Medulla oblongata (tissue), 1 donor: Measurements from ENCODE around the gene GAK.

Experiments
- DNase-seq: peaks from one replicate; pipeline ENCODE4 v3.0.0-alpha.2; 2015; ENCODE audit errors: extremely low spot score

The GAK gene

DNA sequence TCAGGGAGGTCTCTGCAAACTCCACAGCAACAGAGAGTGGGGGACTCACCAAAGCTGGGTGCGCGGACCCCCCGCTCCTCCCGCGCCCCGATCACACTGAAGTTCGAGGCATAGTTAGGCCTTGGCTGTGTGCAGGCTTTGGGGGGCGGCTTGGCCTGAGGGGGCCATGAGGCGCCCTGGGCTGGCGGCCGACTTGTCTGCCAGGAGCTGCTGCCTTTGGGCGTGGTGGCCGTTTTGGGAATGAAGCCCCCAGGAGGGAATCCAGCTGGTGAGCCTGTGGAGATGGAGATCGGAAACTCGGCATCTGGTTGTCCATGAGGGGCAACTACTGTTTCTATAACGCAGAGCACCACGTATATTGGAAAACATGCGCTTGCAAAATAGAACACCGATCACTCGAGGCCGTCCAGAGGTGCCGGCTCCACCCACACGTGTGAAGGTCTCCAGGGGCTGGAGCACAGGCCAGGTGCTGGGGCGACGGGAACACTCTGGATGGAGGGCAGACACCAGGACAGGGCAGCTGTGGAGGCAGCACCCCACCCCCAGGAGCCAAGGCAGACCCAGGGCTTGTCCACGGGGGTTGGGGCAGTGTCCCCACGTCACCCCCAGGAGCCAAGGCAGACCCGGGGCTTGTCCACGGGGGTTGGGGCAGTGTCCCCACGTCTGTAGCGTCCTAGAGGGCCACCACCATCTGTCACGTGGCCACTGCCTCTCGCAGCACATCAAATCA lies 80.2 kb downstream of the GAK start:
- no peak for DNase-seq

DNA sequence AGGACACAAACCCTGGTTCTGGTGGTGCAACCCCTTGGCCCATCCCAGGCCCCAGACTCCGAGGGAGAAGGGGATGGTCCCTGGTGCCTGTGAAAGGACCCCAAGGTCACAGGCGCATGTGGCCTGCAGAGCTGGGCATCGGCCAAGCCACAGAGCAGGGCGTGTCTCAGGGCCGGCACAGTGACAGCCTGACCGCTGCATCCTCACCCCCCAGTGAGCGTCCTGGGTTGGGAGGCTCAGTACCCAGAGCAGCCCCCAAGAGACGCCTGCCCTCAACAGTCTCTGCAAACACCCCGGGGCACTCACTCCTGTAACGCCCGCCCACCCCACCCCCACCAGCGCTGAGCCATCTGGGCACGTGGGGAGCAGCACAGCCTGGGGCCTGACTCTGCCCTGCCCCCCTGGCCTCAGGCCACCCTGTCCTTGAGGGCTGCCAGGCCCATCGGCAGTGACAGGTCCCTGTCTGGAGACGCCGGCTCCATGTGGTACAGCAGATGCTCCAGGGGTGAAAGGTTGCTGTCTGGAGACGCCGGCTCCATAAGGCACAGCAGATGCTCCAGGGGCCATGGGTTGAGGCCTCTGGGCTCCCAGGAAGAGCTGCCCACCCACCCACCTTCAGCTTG lies 81.7 kb downstream of the GAK start:
- no peak for DNase-seq

DNA sequence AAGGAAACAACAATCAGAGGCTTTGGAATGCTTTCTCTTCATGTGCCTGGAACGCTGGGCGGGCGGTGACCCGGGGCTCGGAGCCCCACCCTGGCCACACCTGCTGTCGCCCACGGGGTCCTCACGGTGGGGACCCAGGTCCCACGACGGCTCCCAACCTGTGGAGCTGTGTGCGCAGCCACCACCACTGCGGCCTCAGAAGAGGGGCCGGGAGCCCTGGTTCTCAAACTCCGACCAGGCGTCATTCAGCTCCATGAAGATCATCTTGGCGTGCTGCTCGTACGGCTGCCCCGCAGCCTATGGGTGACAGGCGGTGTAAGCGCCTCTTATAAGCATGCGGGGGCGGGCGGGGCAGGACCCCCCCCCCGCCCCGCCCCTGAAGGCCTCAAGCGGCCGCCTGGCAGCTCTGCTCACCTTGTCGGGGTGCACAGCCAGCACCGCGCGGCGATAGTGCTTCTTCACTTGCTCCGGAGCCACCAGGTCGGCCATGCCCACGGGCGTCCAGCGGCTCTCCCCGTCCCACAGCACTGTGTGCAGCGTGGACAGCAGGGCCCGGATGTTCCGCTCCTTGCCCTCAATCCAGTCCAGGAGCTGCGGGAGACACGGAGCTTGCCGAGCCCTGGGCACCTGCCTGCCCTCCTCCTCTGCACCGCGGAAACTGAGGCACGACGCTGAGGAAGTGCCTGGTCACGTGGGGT lies 82.5 kb downstream of the GAK start:
- DNase-seq, result no peak

DNA sequence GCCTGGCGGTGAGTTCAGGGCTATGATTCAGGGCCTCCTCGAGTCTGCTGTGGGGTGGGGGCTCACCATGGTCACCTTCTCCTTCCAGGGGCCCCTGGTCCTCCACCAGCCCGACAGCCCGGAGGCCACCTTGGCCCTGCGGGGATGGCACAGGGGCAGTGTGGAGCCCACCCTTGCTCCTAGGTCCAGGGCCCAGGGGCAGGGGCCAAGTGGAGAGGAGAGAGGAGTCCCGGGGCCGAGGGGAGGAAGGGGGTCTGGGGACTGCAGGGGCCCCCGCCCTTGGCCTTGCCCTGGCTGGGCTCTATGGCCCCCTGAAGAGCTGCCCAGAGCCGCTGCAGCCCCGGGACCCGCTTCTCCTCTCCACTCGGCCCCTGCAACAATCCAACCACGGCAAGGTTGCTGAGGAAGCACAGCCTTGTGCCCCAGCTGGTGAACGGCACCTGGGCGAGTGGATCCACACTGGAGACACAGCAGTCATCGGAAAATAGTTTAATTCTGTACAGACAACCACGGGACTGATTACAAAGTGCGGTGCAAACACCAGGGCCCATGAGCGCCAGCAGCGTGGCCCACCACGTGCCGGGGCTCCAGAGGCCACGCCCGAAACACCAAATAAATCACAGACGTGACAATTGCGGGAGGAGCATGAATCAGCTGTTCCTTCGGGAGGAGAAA lies 83.2 kb downstream of the GAK start:
- DNase-seq, result no peak

DNA sequence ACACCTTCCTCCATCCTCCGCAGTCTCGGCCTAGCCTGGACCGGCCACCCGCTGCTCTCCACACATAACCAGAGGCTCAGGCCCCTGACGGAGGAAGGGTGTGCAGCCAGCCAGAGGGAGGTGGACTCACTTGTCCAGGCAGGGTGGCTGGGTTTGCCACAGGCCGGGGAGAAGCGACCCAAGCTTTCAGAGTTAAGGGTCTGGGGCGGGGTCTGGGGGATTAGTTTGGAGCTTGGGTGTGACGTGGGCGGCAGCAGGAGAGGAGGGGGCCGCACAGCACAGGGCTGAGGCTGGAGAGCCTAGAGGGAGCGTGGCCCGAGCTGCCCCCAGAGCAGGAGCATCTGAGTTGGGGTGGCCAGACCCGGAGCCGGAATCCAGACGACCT lies 83.8 kb downstream of the GAK start:
- no peak for DNase-seq

DNA sequence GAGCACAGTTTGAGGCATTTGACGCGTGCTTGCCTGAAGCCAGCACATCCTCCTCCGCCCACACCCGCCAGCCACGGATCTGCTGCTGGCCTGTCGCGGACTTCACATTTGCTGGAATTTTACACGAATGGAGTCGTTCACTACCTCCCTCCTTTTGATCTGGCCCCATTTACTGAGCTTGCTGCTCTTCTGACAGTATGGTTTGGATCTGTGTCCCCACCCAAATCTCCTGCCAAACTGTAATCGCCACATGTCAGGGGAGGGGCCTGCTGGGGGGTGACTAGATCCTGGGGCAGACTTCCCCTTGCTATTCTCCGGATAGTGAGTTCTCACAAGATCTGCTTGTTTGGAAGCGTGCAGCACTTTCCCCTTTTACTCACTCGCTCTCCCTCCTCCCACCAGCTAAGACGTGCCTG lies 86.3 kb downstream of the GAK start:
- no peak for DNase-seq

DNA sequence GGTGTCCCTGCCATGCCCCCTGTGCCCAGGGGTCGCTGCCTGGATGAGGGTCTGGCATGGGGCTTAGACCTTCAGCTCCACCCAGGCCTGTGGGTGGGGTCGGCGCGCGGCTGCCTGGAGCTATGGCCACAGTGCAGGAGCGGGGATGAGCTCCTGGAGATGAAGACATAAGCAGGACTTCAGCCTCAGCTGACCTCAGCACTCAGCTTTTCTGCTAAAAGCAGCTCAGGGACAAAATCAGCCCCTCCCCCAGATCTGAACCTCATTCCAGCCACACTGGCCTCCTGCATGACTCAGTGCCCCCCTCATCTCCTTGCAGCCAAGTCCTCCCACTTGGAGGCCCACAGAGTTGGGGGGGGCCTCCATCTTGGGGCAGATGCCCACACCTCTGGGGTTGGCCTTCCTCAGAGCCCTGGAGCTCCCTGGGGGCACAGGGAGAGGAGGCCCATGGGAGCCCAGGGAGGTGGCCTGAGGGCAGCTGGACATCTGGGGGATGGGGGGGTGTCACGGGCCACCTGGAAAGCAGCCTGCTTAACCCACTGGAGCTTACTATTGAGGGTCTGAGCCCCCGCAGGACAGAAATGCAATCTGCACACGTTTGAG lies 86.8 kb downstream of the GAK start:
- DNase-seq, result no peak

DNA sequence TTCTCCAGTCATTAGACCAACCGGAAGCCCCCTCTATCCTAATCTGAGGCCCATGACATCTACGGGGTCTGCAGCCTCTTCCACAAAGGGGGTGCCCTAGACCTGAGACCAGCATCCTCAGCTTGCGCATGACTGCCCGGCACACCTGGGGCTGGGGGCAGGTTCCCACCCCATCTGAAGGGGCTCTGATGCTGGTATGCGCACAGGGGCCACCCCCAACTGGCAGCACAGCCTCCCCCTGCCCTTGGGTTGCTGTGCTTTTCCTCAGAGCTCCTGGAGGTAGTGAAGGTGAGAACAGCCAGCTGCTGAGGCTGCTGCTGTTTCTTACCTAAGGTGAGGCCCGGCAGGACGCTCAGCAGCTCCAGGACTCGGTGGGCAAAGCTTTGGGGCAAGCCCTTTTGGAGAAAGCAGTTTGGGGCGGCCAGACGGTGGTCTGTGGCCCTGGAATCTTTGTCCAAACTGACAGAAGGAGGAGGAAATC lies 87.3 kb downstream of the GAK start:
- no peak for DNase-seq

DNA sequence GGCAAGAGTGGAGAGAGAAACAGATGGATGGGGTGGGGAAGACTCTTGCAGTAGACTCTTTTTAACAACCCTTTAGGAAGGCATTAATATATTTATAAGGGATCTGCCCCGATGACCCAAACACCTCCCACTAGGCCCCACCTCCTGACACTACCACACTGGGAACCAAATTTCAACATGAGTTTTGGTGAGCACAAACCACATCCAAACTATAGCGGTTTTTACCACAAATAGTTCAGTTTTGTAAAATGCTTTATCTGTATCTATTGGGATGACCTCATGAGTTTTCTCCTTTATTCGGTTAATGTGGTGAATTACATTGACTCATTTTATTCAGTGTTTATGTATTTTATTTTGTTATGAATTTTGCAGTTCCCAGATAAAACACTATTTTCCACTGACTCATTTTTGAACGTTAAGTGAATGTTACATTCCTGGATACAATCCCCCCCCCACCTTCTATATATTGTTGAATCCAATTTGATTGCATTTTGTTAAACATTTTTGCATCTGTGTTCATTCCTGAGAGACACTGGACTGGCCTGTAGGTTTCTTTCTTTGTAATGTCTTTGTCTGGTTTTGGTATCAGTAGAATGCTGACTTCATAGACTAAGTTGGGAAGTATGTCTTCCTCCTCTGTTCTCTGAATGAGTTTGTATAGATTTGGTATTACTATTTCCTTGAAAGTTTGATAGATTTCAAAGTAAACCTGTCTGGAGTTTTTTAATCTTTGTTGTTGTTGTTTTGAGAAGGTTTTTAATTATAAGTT lies 92.3 kb downstream of the GAK start:
- DNase-seq, result no peak

DNA sequence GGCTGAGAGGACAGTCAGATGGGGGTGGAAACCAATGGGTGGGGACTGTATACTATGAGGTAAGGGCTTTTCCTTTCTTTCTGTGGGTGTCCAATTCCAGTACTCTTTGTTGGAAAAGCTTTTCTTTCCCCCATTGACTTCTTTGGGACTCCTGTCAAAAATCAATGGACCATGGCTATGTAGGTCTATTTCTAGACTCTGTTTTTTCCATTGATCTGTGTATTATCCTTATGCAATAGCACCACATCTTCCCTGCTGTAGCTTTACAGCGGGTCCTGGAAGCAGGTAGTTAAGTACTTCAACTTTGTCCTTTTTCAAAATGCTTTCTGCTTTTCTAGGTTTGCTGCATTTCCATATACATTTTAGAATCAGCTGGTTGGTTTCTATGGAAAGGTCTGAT lies 94.3 kb downstream of the GAK start:
- no peak for DNase-seq

DNA sequence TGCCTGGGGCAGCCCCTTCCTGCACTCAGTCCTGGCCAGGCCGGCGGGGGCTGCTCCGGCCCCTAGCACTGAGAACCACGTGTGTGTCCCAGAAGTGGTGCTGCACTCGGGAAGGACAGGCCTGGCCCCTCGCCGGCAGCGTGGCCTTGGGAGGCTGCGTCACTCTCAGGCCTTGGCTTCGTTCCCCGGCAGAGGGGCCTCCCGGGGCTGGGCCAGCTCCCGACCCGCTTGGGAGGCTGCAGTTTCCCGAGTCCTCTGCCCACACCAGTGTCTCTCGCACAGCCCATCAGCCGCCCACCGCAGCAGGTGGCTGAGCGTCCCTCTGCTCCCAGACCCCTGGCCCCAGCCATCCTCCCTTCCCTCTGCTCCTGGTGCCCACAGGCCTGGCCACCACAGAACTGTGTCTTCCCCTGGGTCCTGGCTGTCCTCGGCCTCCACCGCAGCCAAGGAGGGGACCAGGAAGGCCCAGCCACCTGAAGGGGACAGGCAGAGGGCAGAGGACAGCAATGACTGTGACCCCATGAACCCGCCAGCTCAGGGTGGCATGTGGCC lies 95.3 kb downstream of the GAK start:
- DNase-seq, result no peak

DNA sequence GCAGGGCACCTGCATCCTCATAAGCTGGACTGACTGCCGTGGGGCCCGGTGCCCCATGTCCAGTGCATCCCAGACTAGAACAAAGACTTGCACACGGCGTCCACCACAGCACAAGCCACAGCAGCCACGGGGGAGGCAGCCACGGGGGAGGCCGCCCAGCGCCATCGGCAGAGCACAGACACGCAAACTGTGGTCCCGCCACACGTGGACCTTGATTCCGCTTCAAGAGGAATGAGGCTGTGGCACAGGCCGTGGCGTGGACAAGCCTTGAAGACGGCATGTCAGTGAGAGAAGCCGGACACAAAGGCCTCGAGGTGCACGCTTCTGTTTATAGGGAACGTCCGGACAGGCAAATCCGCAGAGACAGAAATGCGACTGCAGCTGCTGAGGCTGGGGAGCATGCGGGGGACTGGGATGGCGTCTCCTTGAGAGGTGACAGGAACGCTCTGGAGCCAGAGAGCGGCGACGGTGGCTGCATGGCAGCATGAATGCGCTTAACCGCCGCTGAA lies 96.1 kb downstream of the GAK start:
- DNase-seq, result no peak

DNA sequence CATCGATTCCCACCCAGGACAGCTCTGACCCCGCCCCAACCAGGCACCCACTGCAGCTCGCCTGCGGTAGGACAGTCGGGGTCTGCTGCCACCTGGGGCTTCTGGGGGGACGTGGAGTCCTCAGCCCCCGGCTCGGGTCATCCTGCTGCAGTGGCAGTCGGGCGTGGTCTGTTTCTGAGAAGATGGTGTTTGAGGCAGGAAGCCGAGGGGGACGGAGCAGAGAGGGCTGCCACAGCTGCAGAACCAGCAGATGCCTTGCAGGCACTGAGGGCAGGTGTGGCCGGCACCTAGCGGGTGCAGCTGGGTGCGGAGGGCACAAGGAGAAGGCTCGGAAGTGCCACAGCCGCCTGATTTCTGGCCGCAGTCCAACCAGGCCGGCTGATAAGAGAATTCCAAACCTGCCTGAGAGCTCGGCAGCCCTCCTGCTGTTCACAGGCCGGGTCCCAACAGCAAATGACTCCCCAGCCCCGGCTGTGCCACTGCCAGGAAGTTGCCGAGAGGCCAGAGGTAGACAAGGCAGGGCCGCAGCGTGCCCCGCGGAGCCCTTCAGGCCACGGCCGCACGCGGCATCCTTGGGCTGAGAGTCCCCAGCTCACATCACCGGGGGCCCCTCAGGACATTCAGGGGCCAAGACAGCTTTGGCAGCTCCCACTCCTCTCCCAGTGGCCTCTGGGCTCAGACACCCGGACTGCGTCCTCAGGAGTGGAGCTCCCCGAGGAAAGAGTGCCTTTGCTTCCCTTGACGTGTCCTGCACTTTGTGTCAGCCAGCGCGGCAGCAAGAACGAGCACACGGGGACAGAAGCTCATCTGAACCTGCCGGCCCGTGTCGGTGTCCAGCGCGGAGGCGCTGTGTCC lies 96.7 kb downstream of the GAK start:
- no peak for DNase-seq

DNA sequence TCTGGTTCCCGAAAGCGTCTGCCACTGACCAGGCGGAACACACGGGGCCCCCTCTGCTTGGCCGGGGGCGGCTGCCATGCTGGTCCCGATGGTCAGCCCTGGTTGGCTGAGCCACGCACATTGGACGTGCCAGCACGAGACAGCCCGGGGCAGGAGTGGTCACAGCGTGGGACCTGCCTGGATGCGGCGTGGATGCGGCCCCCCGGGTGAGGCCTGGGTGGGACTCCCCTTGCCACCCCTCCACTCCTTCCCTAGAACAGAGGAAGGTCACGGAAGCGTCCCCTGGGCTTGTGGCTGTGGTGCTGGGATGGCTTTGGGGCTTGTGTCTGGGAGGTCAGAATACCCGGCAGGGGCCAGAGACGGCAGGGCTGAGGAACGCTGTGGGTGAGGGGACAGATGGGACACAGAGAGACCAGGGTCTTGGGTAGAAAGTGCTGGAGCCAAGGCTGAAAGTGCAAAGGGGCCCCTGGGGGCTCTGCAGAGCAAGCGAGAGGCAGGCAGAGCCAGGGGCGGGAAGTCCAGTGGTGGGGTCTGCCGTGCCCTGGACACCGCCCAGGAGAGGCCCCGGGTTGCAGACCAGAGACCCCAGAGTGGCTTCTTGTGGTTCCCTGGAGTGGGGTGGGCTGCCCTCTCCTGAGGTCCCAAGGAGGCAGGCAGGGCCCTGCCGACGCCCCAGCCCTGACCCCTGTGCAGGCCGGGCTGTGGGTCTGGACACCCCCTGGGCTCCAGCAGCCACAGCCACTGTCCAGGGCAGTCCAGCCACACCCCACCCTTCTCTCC lies 97.6 kb downstream of the GAK start:
- DNase-seq, result no peak

DNA sequence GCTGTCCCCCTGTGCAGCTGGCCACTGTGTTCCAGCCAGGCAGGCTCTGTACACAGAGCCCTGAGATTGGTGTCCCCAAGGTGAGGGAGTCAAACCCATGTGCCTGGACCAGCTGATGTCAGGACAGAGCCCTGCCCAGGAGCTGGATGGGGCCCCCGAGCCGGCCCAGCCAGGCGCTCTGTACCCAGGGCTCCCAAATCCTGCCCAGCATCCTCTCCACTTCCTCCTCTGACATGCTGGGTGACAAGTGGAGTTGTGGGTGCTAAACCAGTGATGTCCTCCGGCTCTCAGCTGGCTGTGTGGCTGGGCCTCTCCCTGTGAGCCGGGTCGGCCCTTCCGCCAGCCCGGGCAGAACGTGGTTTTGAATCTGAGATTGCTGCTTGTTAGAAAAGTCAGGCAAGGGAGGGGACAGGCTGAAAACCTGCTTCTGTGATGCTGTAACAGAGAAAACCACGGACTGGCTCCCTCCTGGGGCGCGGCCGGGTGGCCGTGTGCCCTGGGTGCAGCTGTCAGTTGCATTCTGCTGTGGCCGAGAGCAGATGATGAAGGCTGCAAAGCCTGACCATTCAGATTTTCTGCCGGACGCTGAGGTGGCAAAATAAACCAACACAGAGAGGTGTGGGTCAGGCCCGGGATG lies 98.3 kb downstream of the GAK start:
- no peak for DNase-seq

DNA sequence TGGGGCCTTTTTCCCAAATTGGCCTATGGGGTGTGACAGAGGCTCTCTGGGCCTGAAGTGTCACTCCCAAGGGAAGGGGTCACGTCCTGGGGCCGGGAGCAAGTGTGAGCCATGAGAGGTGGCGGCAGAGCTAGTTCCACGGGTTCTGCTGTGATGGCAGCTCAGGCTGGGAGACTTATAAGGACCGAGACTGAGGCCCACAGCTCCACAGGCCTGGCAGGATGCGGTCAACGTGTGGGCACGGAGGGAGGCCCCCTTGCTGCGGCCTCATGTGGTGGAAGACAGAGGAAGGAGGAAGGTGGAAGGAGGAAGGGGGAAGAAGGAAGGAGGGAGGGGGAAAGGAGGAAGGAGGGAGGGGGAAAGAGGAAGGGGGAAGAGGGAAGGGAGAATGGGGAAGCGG lies 99.0 kb downstream of the GAK start:
- DNase-seq, result no peak

DNA sequence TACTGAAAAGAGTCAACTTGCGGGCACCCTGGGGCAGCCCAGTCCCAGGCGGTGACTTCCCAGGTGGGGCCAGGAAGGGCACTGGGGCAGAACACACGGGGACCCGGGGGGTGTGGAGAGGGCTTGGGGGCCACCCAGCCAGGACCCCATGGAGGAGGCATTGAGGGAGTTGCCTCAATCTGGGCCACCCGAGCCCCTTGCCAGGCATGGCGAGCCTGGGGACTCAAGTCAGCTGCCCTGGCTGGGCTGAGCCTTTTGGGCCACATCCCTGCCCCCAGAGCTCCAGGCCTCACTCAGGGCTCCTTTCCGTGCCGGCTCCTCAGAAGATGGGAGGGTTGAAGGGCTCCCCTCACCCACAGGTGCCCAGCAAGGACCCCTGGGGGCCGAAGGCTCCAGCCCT lies 99.6 kb downstream of the GAK start:
- DNase-seq, result no peak

DNA sequence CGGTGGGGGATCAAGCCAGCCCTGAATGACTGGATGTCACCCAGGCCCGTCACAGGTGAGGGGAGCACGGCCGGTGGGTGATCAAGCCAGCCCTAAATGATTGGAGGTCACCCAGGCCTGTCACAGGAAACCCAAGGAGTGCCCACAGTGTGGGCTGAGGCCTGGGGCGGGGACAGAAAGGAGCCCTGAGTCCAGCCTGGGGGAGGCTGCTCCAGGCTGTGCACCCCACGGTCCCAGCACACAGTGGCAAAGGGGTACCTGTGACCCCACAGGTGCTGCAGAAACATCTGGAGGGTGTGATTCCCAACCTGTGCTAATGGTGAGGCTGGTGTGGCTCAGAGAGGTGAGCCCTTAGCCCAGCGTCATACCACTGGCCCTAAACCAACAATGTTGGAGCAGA lies 100.0 kb downstream of the GAK start:
- DNase-seq, result no peak

DNA sequence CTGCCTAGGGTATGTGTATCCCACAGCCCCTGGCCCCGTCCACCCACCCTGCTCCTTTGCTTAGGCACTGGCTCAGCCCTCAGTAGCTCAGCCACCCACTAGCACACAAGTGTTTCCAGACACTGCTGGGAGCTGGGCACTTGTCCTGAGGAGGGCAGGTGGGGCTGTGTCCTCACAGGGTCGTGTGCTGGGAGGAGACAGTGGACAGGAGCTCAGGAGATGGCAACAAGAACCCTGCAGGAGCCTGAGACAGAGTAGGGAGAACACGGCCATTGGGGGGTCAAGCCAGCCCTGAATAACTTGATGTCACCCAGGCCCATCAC lies 100.7 kb downstream of the GAK start:
- no peak for DNase-seq
